ENCODE data around the gene SPATA33.

DNA sequence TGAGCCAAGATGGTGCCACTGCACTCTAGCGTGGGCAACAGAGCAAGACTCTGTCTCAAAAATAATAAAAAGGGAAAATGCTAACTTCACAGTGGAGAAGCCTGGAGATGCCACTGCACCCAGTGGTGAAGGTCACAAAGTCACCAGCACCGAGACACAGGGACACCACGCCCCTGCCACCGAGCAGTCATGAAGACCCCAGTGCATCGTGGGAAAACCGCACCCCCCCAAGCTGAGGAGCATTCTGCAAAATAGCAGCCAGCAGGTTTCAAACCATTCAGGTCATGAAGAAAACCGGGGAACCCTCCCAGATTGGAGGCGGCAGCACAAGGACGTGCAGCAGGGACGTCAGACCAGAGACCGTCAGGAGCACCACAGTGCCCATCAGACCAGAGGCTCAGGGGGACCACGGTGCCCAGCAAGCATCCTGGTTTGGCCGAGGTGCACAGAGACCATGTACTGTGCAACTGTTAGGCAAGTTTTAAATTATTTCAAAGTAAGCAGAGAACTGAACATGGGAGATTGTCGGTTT is 13.8 kb upstream of the SPATA33 start:
- TF ChIP-seq, protein P1, sequence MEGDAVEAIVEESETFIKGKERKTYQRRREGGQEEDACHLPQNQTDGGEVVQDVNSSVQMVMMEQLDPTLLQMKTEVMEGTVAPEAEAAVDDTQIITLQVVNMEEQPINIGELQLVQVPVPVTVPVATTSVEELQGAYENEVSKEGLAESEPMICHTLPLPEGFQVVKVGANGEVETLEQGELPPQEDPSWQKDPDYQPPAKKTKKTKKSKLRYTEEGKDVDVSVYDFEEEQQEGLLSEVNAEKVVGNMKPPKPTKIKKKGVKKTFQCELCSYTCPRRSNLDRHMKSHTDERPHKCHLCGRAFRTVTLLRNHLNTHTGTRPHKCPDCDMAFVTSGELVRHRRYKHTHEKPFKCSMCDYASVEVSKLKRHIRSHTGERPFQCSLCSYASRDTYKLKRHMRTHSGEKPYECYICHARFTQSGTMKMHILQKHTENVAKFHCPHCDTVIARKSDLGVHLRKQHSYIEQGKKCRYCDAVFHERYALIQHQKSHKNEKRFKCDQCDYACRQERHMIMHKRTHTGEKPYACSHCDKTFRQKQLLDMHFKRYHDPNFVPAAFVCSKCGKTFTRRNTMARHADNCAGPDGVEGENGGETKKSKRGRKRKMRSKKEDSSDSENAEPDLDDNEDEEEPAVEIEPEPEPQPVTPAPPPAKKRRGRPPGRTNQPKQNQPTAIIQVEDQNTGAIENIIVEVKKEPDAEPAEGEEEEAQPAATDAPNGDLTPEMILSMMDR (IDR thresholded peaks at IDR 0.05): no peak
- TF ChIP-seq ELF4 (CRISPR knock-in tag; IDR thresholded peaks at IDR 0.05; ENCODE audit: low read depth): no peak

Data from WTC11 (cell line).